H1 (cell line): ENCODE data around the gene PDE8A. TPM values are rescaled to one million over a fixed set of nuclear protein-coding genes. Genes with fewer than 3 reads are reported as not detected.

Experiments used
- CTCF ChIA-PET: fragments of 300-600 bp; sonication (Branson Sonifier 250); formaldehyde crosslinking; loops from one replicate; lab custom pipeline; 2021; ENCODE audit not compliant: partially characterized antibody; lab: Charles Lee
- POLR2A ChIA-PET: fragments of 300-600 bp; sonication (Branson Sonifier 250); formaldehyde crosslinking; loops from one replicate; lab custom pipeline; 2021; ENCODE audit warnings: inconsistent platforms; ENCODE audit not compliant: partially characterized antibody; lab: Charles Lee
- DNase-seq, 2 experiments: peaks; one replicate each; pipeline versions ENCODE4 v3.0.0 to v3.0.0-alpha.2; 2010 to 2022; ENCODE audit warnings: low spot score in 2 of 2, low read depth in 1 of 2, mixed read lengths in 1 of 2
- FAIRE-seq: peaks from 2 replicates; lab custom pipeline; 2011; peaks lifted over from hg19 to GRCh38; lab: Jason Lieb, UNC
- H2AFZ ChIP-seq: 2 replicates; pipeline ENCODE4 v1.8.1; 2012; ENCODE audit warnings: low read length, inconsistent platforms
- H2AK5ac ChIP-seq: 2 replicates; pipeline ENCODE4 v1.6.1; 2013; ENCODE audit warnings: low read depth, low read length
- H2BK120ac ChIP-seq: replicated peaks from 2 replicates; pipeline ENCODE3; 2013; ENCODE audit warnings: low read depth, low read length, inconsistent platforms
- H2BK12ac ChIP-seq: 2 replicates; pipeline ENCODE4 v1.6.1; 2013; ENCODE audit warnings: low read depth, low read length
- H2BK15ac ChIP-seq: 2 replicates; pipeline ENCODE4 v1.6.1; 2013; ENCODE audit warnings: low read length
- H2BK20ac ChIP-seq: 2 replicates; pipeline ENCODE4 v1.6.1; 2013; ENCODE audit warnings: low read length
- H2BK5ac ChIP-seq: 2 replicates; pipeline ENCODE4 v1.6.1; 2013; ENCODE audit warnings: low read depth, low read length
- H3K14ac ChIP-seq: 2 replicates; pipeline ENCODE4 v1.6.1; 2013; ENCODE audit warnings: inconsistent platforms; ENCODE audit not compliant: insufficient read length
- H3K18ac ChIP-seq: 2 replicates; pipeline ENCODE4 v1.6.1; 2013; ENCODE audit warnings: low read length; ENCODE audit errors: extremely low read depth
- H3K23ac ChIP-seq: 2 replicates; pipeline ENCODE4 v1.6.1; 2013; ENCODE audit warnings: inconsistent platforms; ENCODE audit not compliant: insufficient read length
- H3K23me2 ChIP-seq: 2 replicates; pipeline ENCODE4 v1.6.1; 2013; ENCODE audit warnings: low read depth, low read length
- H3K27ac ChIP-seq: 2 replicates; pipeline ENCODE4 v1.6.1; 2011; ENCODE audit warnings: low read depth, low read length, inconsistent platforms
- H3K27me3 ChIP-seq, 4 experiments: replicated peaks in 1 of 4; 1 replicate in 1 of 4; 2 replicates in 3 of 4; pipeline versions ENCODE4 v1.6.1 to v1.8.1; 2011 to 2013; ENCODE audit warnings: low read length in 3 of 4, mild to moderate bottlenecking in 3 of 4, inconsistent platforms in 2 of 4, mixed read lengths in 2 of 4, moderate library complexity in 1 of 4; ENCODE audit not compliant: control insufficient read depth in 3 of 4, insufficient read depth in 3 of 4; ENCODE audit errors: extremely low read depth in 1 of 4
- H3K36me3 ChIP-seq, 4 experiments: 2 replicates each; pipeline versions ENCODE4 v1.6.1 to v1.8.1; 2011 to 2013; ENCODE audit warnings: mild to moderate bottlenecking in 4 of 4, low read length in 3 of 4, moderate library complexity in 2 of 4, control low read depth in 1 of 4, inconsistent platforms in 1 of 4; ENCODE audit not compliant: insufficient read depth in 4 of 4, control insufficient read depth in 2 of 4
- H3K4ac ChIP-seq: replicated peaks from 2 replicates; pipeline ENCODE3; 2013; ENCODE audit warnings: low read length, low read depth, mixed read lengths, inconsistent platforms; ENCODE audit not compliant: insufficient read length
- H3K4me1 ChIP-seq, 4 experiments: replicated peaks in 1 of 4; 1 replicate in 1 of 4; 2 replicates in 3 of 4; pipeline versions ENCODE4 v1.6.1 to v1.8.1; 2011 to 2013; ENCODE audit warnings: low read length in 3 of 4, inconsistent platforms in 2 of 4, mixed read lengths in 1 of 4; ENCODE audit not compliant: insufficient read depth in 4 of 4, control insufficient read depth in 3 of 4
- H3K4me2 ChIP-seq, 2 experiments: 2 replicates each; pipeline versions ENCODE4 v1.6.1 to v1.8.1; 2011 to 2013; ENCODE audit warnings: low read depth in 2 of 2, low read length in 2 of 2, control low read depth in 1 of 2, inconsistent platforms in 1 of 2, mild to moderate bottlenecking in 1 of 2; ENCODE audit not compliant: insufficient read depth in 1 of 2
- H3K4me3 ChIP-seq, 4 experiments: fragments of 200-600, 300-600 bp in 1 of 4; sonication (generic), shearing (Covaris generic), sonication (Bioruptor Twin) in 1 of 4; 2 replicates each; pipeline versions ENCODE4 v1.5.1 to v1.8.1; 2011 to 2016; ENCODE audit warnings: low read length in 4 of 4, low read depth in 3 of 4, control low read depth in 2 of 4, inconsistent platforms in 2 of 4, mild to moderate bottlenecking in 2 of 4, mixed read lengths in 1 of 4, moderate library complexity in 1 of 4; ENCODE audit not compliant: insufficient read depth in 2 of 4; ENCODE audit errors: extremely low read depth in 1 of 4
- H3K56ac ChIP-seq: replicated peaks from 2 replicates; pipeline ENCODE3; 2013; ENCODE audit warnings: low read depth, mild to moderate bottlenecking, mixed read lengths, low read length, inconsistent platforms; ENCODE audit not compliant: insufficient read length
- H3K79me1 ChIP-seq: 2 replicates; pipeline ENCODE4 v1.6.1; 2013; ENCODE audit warnings: low read depth, low read length, control low read depth
- H3K79me2 ChIP-seq, 2 experiments: 2 replicates each; pipeline versions ENCODE4 v1.6.1 to v1.8.1; 2012 to 2013; ENCODE audit warnings: low read length in 2 of 2, mild to moderate bottlenecking in 2 of 2, inconsistent platforms in 1 of 2; ENCODE audit not compliant: insufficient read depth in 2 of 2, control insufficient read depth in 1 of 2
- H3K9ac ChIP-seq, 4 experiments: replicated peaks in 1 of 4; 1 replicate in 1 of 4; 2 replicates in 3 of 4; pipeline versions ENCODE4 v1.6.1 to v1.8.1; 2011 to 2013; ENCODE audit warnings: low read depth in 3 of 4, low read length in 3 of 4, control low read depth in 2 of 4, mild to moderate bottlenecking in 2 of 4, moderate library complexity in 2 of 4, inconsistent platforms in 1 of 4; ENCODE audit errors: extremely low read depth in 1 of 4
- H3K9me3 ChIP-seq, 2 experiments: 2 replicates each; pipeline versions ENCODE4 v1.6.1 to v1.8.1; 2012 to 2013; ENCODE audit warnings: mild to moderate bottlenecking in 2 of 2, moderate library complexity in 2 of 2, control low read depth in 1 of 2, inconsistent platforms in 1 of 2, low read depth in 1 of 2, low read length in 1 of 2, mixed read lengths in 1 of 2; ENCODE audit not compliant: insufficient read depth in 2 of 2
- H4K20me1 ChIP-seq, 2 experiments: replicated peaks in 1 of 2; 2 replicates each; pipeline versions ENCODE3 to v1.8.1; 2011 to 2013; ENCODE audit warnings: inconsistent platforms in 2 of 2, low read length in 2 of 2, mild to moderate bottlenecking in 1 of 2; ENCODE audit not compliant: insufficient read depth in 2 of 2, control insufficient read depth in 1 of 2
- H4K5ac ChIP-seq: 2 replicates; pipeline ENCODE4 v1.6.1; 2013; ENCODE audit warnings: low read length, low read depth, mixed read lengths, inconsistent platforms; ENCODE audit not compliant: insufficient read length
- H4K8ac ChIP-seq: 2 replicates; pipeline ENCODE4 v1.8.0; 2013; ENCODE audit warnings: mild to moderate bottlenecking, moderate library complexity, low read length, inconsistent platforms; ENCODE audit not compliant: insufficient read depth; ENCODE audit errors: extremely low read depth
- H4K91ac ChIP-seq: replicated peaks from 2 replicates; pipeline ENCODE3; 2013; ENCODE audit warnings: low read length, mixed read lengths, inconsistent platforms; ENCODE audit not compliant: insufficient read length
- BRCA1 ChIP-seq: IDR thresholded peaks from 2 replicates; pipeline ENCODE4 v1.6.1; 2012; ENCODE audit warnings: low read depth, low read length, improper control_type of control experiment
- CBX8 ChIP-seq: fragments of 300-800, 300-1000 bp; sonication (generic); IDR thresholded peaks from 2 replicates; pipeline ENCODE4 v1.7.1; 2016; ENCODE audit warnings: low read depth, low read length, borderline replicate concordance
- CREB1 ChIP-seq: IDR thresholded peaks from 2 replicates; pipeline ENCODE4 v1.6.1; 2012; ENCODE audit warnings: inconsistent platforms
- CTBP2 ChIP-seq: IDR thresholded peaks from 2 replicates; pipeline ENCODE4 v1.7.0; 2011; ENCODE audit warnings: borderline replicate concordance, mild to moderate bottlenecking, moderate library complexity, mixed read lengths, low read length; ENCODE audit not compliant: insufficient read depth, insufficient read length
- GABPA ChIP-seq: IDR thresholded peaks from 2 replicates; pipeline ENCODE4 v1.6.1; 2011; ENCODE audit warnings: mild to moderate bottlenecking, low read length, moderate library complexity, borderline replicate concordance; ENCODE audit not compliant: insufficient read depth
- KDM4A ChIP-seq: IDR thresholded peaks from one replicate; pipeline ENCODE4 v1.7.1; 2012; ENCODE audit warnings: low read depth, mild to moderate bottlenecking, moderate library complexity, low read length, inconsistent platforms; ENCODE audit not compliant: severe bottlenecking
- NRF1 ChIP-seq: IDR thresholded peaks from 2 replicates; pipeline ENCODE4 v1.6.1; 2011; ENCODE audit warnings: mild to moderate bottlenecking, low read depth, low read length, improper control_type of control experiment
- SP1 ChIP-seq: IDR thresholded peaks from 2 replicates; pipeline ENCODE4 v1.6.1; 2011; ENCODE audit warnings: low read depth, low read length
- SRF ChIP-seq: IDR thresholded peaks from 2 replicates; pipeline ENCODE4 v1.6.1; 2011; ENCODE audit warnings: mild to moderate bottlenecking, low read depth, low read length, moderate library complexity
- TAF7 ChIP-seq: optimal IDR thresholded peaks from 2 replicates; pipeline ENCODE3; 2011; ENCODE audit warnings: low read depth, mild to moderate bottlenecking, inconsistent platforms, low read length, moderate library complexity, borderline replicate concordance
- WGBS, 2 experiments: shearing (Covaris generic) in 1 of 2; methylation state at CpG; one replicate each; pipeline versions ENCODE4 v1.1.6 to v1.1.7; 2013 to 2015; ENCODE audit warnings: low lambda C conversion rate in 2 of 2, mixed read lengths in 2 of 2, inconsistent platforms in 1 of 2, low coverage in 1 of 2, missing lambda C conversion rate in 1 of 2; ENCODE audit not compliant: insufficient replicate concordance in 2 of 2, insufficient coverage in 1 of 2, insufficient read length in 1 of 2; ENCODE audit errors: extremely low coverage in 1 of 2, missing lambda C conversion rate in 1 of 2; 5-methylcytosine and 5-hydroxymethylcytosine counted together
- polyA plus RNA-seq, 7 experiments: library from polyadenylated mRNA; depleted of rRNA in 3 of 7; stranded (reverse) in 5 of 7; unstranded in 2 of 7; fragments of >200 nt in 5 of 7; fragments of 200-250 nt in 2 of 7; gene quantifications; 1 replicate in 5 of 7; 2 replicates in 1 of 7; 4 replicates in 1 of 7; pipeline versions ENCODE4 v1.2.1 to v1.2.3, GENCODE V29; 2011 to 2013; ENCODE audit warnings: missing spikeins in 2 of 7, mixed read lengths in 2 of 7
- total RNA-seq: library from RNA; stranded (reverse); fragmentation: NEBNext Ultra II Directional; extraction: Animal tissue kit (Norgen Biotek cat#: 25700); gene quantifications from 2 replicates; pipeline ENCODE4 v1.2.1, GENCODE V29; 2021
- TF ChIP-seq, protein P1 (sequence below): IDR thresholded peaks from 2 replicates; pipeline ENCODE4 v1.6.1; 2012; ENCODE audit warnings: inconsistent platforms
- TF ChIP-seq, protein P2 (sequence below): IDR thresholded peaks from 2 replicates; pipeline ENCODE4 v1.6.1; 2012; ENCODE audit warnings: low read length, inconsistent platforms

PDE8A gene
- total and polyA plus RNA-seq, 2 of the 8 experiments (the other 6 are each of a cell fraction or from before 2014, with no cell fraction given) = 6.9 to 7.8 TPM

DNA sequence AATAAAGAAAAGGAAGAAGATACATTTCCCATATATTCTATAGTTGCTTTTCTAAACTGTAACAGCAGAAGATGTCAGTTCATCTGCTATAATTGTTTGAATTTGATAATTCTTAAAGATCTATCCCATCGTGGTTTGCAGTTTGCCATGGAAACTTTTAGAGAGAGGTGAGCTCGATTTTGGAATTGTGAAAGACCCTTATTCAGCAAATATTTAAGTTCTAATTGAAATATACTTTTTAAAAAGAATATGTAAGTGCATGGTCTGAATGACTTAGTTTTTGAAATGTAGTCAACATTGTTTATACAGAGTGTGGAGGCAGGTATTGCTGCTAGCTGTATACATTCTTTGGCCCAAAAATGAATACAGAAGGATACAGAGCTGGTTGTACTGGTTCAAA, 127.7 kb downstream of the PDE8A start:
- ChIA-PET CTCF (interaction anchor here (0.8 to 1.6 kb wide), 2 partner anchors 10 to 35 kb away, joined by 3 to 4 read pairs; no protein-coding TSS in a partner anchor), POLR2A (interaction anchor here (1.4 kb wide), 1 partner anchor 14 kb away, joined by 3 read pairs; no protein-coding TSS in a partner anchor)
- H2BK15ac ChIP-seq = no peak overlapping the region
- H3K56ac ChIP-seq = no peak overlapping the region
- H2BK12ac ChIP-seq = no peak overlapping the region
- no peaks in the 10 kb centered on the region for H4K20me1 ChIP-seq
- H3K18ac ChIP-seq = no peak overlapping the region
- no peak overlapping the region for H2AFZ ChIP-seq
- 77% methylated on average over 2 of the region's 2 CpGs; no CpG with 5 or more reads in 1 of the 2 experiments for WGBS, 2 experiments
- H2AK5ac ChIP-seq = no peak overlapping the region
- no peak overlapping the region for H4K5ac ChIP-seq
- H3K36me3 ChIP-seq = no peaks in the 10 kb centered on the region
- no peak overlapping the region for H4K8ac ChIP-seq
- H3K4me2 ChIP-seq = no peak overlapping the region
- no peak overlapping the region for H3K4ac ChIP-seq
- no peaks in the 10 kb centered on the region for H3K4me1 ChIP-seq
- no peaks in the 10 kb centered on the region for H3K79me2 ChIP-seq
- H3K27me3 ChIP-seq = no peaks in the 10 kb centered on the region
- H2BK5ac ChIP-seq = no peak overlapping the region
- no peak overlapping the region for H2BK20ac ChIP-seq
- no peak overlapping the region for H4K91ac ChIP-seq
- no peak overlapping the region for H3K14ac ChIP-seq
- no peaks in the 10 kb centered on the region for H3K9me3 ChIP-seq
- no peak overlapping the region for H3K27ac ChIP-seq
- DNase-seq (no peak), FAIRE-seq (no peak)
- H3K23ac ChIP-seq = no peak overlapping the region
- H3K9ac ChIP-seq = no peak overlapping the region
- no peak overlapping the region for H2BK120ac ChIP-seq
- no peaks in the 10 kb centered on the region for H3K79me1 ChIP-seq
- H3K4me3 ChIP-seq = no peak overlapping the region
- H3K23me2 ChIP-seq = no peaks in the 10 kb centered on the region; the same call in 1 of the 2 replicates
- TF ChIP-seq GABPA (no peak), SP1 (no peak), SRF (no peak), BRCA1 (no peak), CBX8 (no peak), TAF7 (no peak), NRF1 (no peak), CREB1 (no peak), KDM4A (no peak), CTBP2 (no peak)
- TF ChIP-seq, protein P1, sequence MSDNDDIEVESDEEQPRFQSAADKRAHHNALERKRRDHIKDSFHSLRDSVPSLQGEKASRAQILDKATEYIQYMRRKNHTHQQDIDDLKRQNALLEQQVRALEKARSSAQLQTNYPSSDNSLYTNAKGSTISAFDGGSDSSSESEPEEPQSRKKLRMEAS = no peak
- TF ChIP-seq, protein P2, sequence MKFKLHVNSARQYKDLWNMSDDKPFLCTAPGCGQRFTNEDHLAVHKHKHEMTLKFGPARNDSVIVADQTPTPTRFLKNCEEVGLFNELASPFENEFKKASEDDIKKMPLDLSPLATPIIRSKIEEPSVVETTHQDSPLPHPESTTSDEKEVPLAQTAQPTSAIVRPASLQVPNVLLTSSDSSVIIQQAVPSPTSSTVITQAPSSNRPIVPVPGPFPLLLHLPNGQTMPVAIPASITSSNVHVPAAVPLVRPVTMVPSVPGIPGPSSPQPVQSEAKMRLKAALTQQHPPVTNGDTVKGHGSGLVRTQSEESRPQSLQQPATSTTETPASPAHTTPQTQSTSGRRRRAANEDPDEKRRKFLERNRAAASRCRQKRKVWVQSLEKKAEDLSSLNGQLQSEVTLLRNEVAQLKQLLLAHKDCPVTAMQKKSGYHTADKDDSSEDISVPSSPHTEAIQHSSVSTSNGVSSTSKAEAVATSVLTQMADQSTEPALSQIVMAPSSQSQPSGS = no peak
